Stomach (tissue), 4 donors: ENCODE data around the gene CDCA4.

Source experiments
- POLR2AphosphoS5 ChIP-seq, 3 donors: sonication (generic); formaldehyde crosslinking; IDR thresholded peaks; one replicate each; pipeline ENCODE4 v1.6.1; 2016; ENCODE audit warnings: antibody characterized with exemption in 3 of 3
- TF ChIP-seq, protein P1 (sequence below), 7 experiments: fragments of 450-650 bp in 4 of 7; fragments of 200-600 bp in 3 of 7; sonication (generic) in 3 of 7; IDR thresholded peaks; one replicate each; pipeline ENCODE4 v1.5.1; 2016 to 2019; ENCODE audit warnings: antibody characterized with exemption in 7 of 7, control low read depth in 2 of 7, mild to moderate bottlenecking in 1 of 7

GRCh38 chr14:105015242-105015641, 5.6 kb downstream of the CDCA4 start:
- no peak for TF ChIP-seq POLR2AphosphoS5 (IDR thresholded peaks at IDR 0.05)
- TF ChIP-seq, protein P1, sequence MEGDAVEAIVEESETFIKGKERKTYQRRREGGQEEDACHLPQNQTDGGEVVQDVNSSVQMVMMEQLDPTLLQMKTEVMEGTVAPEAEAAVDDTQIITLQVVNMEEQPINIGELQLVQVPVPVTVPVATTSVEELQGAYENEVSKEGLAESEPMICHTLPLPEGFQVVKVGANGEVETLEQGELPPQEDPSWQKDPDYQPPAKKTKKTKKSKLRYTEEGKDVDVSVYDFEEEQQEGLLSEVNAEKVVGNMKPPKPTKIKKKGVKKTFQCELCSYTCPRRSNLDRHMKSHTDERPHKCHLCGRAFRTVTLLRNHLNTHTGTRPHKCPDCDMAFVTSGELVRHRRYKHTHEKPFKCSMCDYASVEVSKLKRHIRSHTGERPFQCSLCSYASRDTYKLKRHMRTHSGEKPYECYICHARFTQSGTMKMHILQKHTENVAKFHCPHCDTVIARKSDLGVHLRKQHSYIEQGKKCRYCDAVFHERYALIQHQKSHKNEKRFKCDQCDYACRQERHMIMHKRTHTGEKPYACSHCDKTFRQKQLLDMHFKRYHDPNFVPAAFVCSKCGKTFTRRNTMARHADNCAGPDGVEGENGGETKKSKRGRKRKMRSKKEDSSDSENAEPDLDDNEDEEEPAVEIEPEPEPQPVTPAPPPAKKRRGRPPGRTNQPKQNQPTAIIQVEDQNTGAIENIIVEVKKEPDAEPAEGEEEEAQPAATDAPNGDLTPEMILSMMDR (IDR thresholded peaks at IDR 0.05): no peak
